ENCODE measurements around the gene MRM2.
A peak's percentile ranks its signal among the peaks of the same experiment; 100 is the strongest.

Gene MRM2

GRCh38 chr7:2260820-2261219, 18.8 kb upstream of the MRM2 start:
- no peak for DNase-seq (ENCODE audit: low spot score)
- TF ChIP-seq CTCF (IDR thresholded peaks at IDR 0.05; ENCODE audit: borderline replicate concordance, control extremely low read depth, extremely low read depth, insufficient read depth, missing control alignments): no peak
- in situ Hi-C loops (cut with MboI; ENCODE audit: low sequenced_read_pairs, unreplicated experiment): no loop called here

GRCh38 chr7:2259480-2259879, 17.5 kb upstream of the MRM2 start:
- in situ Hi-C loops (cut with MboI; ENCODE audit: low sequenced_read_pairs, unreplicated experiment): no loop called here
- no peak for TF ChIP-seq CTCF (IDR thresholded peaks at IDR 0.05; ENCODE audit: borderline replicate concordance, control extremely low read depth, extremely low read depth, insufficient read depth, missing control alignments)
- no peak for DNase-seq (ENCODE audit: low spot score)

- DNase-seq (ENCODE audit: low spot score): peak; percentile 90
- TF ChIP-seq CTCF (IDR thresholded peaks at IDR 0.05; ENCODE audit: borderline replicate concordance, control extremely low read depth, extremely low read depth, insufficient read depth, missing control alignments): no peak
- in situ Hi-C loops (cut with MboI; ENCODE audit: low sequenced_read_pairs, unreplicated experiment): no loop called here
Measured at GRCh38 chr7:2258661-2259365, 16.8 kb upstream of the MRM2 start.

- no peak for DNase-seq (ENCODE audit: low spot score)
- no peak for TF ChIP-seq CTCF (IDR thresholded peaks at IDR 0.05; ENCODE audit: borderline replicate concordance, control extremely low read depth, extremely low read depth, insufficient read depth, missing control alignments)
- in situ Hi-C loops (cut with MboI; ENCODE audit: low sequenced_read_pairs, unreplicated experiment): no loop called here
Measured at GRCh38 chr7:2257651-2258050, 15.6 kb upstream of the MRM2 start.

GRCh38 chr7:2257046-2257551, 15.1 kb upstream of the MRM2 start:
- TF ChIP-seq CTCF (IDR thresholded peaks at IDR 0.05; ENCODE audit: borderline replicate concordance, control extremely low read depth, extremely low read depth, insufficient read depth, missing control alignments): no peak
- DNase-seq (ENCODE audit: low spot score): no peak
- in situ Hi-C loops (cut with MboI; ENCODE audit: low sequenced_read_pairs, unreplicated experiment): no loop called here

- in situ Hi-C loops (cut with MboI; ENCODE audit: low sequenced_read_pairs, unreplicated experiment): no loop called here
- no peak for DNase-seq (ENCODE audit: low spot score)
- TF ChIP-seq CTCF (IDR thresholded peaks at IDR 0.05; ENCODE audit: borderline replicate concordance, control extremely low read depth, extremely low read depth, insufficient read depth, missing control alignments): no peak
Measured at GRCh38 chr7:2256306-2257045, 14.5 kb upstream of the MRM2 start.
